ENCODE data around the gene TBCEL. TPM values are rescaled to one million over a fixed set of nuclear protein-coding genes. Genes with fewer than 3 reads are reported as not detected.

The TBCEL gene, protein sequence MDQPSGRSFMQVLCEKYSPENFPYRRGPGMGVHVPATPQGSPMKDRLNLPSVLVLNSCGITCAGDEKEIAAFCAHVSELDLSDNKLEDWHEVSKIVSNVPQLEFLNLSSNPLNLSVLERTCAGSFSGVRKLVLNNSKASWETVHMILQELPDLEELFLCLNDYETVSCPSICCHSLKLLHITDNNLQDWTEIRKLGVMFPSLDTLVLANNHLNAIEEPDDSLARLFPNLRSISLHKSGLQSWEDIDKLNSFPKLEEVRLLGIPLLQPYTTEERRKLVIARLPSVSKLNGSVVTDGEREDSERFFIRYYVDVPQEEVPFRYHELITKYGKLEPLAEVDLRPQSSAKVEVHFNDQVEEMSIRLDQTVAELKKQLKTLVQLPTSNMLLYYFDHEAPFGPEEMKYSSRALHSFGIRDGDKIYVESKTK
- total RNA-seq: 8.7 and 9.6 TPM in 2 replicates

DNA sequence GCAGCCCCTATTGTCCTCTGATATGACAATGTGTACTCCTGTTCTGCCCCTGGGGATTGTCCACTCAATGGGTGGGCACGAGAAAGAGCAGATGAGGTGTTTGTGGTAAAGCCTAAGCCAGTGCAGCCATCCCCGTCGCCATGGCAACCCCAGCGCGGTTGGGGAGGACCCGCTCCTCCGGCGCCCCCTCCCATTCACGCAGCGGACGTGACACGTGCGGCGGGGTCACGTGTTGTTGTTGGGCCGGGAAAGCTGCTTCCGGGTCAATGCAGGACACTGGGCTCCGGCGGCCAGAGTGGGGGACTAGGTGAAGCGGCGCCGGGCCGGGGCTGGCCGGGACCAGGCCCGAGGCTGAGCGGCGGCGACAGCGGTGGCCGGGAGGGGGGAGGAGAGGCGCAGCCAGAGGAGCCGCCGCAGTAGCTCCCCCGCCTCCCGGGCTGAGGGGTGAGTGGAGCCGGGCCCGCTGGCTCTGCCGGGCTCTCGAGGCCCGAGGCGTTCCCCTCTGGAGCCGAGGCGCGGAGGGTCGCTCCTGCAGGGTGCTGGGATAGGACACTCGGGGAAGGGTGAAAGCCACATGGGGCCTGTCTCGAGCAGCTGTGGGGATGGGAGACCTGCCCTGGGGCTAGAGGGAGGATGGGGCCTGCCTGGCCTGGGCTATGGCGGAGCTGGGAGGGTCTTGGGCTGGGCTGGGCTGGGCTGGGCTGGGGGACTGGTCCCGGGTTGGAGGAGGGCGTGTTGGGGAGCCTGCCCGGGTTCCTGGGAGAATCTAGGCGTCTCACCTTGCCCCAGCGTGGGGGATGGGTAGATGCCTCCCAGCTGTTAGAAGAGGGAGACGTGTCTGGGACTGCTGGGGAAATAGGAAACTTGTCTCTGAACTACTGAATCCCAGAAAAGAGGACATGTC, at the start of gene TBCEL:
TSS of gene TBCEL (plus strand) at position 255 of the 904 bp plus-strand sequence. CDS start 21,589 bp downstream, outside the sequence.
- Mint-ChIP-seq H3K27me3 (peaks cover 10% of the 10 kb centered on the region), H3K27ac (peak within 1 kb of the TSS; percentile 79), H3K4me3 (peak within 1 kb of the TSS; percentile 83), H3K36me3 (ENCODE audit: low read depth) (peaks cover 2% of the 10 kb centered on the region), H3K4me1 (peaks cover 24% of the 10 kb centered on the region), H3K9me3 (no peaks in the 10 kb centered on the region)
- intact Hi-C loops (cut with micrococcal nuclease): no loop called here
- peak; percentile 95 for DNase-seq

DNA sequence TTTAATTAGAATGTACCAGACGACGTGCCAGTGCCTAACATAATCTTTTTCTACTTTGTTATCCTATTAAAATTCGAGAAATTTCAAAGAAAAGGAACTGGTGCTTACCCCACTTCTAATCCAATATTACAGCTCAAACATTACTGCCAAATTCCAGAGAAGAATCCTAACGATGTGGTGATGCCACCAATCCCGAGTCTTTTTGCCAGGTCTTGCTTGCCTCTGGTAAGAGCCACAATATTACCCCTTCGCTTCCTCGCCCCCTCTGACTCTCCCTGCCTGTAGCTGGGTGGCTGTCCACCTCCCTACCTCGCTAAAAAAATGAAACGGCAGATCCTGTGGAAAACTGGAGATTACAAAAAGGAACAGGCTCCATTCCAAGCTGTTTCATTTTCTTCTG, 49.4 kb upstream of the TBCEL start:
- Mint-ChIP-seq H3K36me3 (ENCODE audit: low read depth) (no peaks in the 10 kb centered on the region), H3K27me3 (peaks cover 30% of the 10 kb centered on the region), H3K27ac (no peak overlapping the region), H3K4me1 (no peaks in the 10 kb centered on the region), H3K9me3 (no peaks in the 10 kb centered on the region), H3K4me3 (no peak overlapping the region)
- DNase-seq: no peak
- intact Hi-C loops (cut with micrococcal nuclease): no loop called here

DNA sequence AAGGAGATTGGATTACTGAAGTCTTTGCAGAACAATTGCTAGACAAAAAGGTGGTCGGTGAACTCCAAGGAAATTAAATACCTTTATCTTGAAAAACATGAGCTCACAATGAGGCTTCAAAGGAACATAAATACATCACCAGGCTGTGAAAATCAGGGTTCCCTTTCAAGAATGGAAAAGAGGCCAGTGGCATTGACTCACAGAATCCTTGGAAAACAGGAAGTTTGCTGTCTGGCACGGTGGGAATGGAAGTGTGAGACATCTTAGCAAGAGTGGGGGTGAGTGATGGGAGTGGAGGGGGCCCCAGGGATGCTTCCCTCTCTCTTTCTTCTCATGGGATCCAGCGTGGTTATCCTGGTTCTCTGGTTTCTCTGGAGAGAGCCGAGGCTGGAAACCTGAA, 48.9 kb upstream of the TBCEL start:
- no peak overlapping the region for H3K4me3 Mint-ChIP-seq
- H3K27ac Mint-ChIP-seq: no peak overlapping the region
- no peaks in the 10 kb centered on the region for H3K4me1 Mint-ChIP-seq
- intact Hi-C loops (cut with micrococcal nuclease): no loop called here
- no peaks in the 10 kb centered on the region for H3K9me3 Mint-ChIP-seq
- H3K36me3 Mint-ChIP-seq (ENCODE audit: low read depth): no peaks in the 10 kb centered on the region
- peaks cover 31% of the 10 kb centered on the region for H3K27me3 Mint-ChIP-seq
- DNase-seq: no peak

DNA sequence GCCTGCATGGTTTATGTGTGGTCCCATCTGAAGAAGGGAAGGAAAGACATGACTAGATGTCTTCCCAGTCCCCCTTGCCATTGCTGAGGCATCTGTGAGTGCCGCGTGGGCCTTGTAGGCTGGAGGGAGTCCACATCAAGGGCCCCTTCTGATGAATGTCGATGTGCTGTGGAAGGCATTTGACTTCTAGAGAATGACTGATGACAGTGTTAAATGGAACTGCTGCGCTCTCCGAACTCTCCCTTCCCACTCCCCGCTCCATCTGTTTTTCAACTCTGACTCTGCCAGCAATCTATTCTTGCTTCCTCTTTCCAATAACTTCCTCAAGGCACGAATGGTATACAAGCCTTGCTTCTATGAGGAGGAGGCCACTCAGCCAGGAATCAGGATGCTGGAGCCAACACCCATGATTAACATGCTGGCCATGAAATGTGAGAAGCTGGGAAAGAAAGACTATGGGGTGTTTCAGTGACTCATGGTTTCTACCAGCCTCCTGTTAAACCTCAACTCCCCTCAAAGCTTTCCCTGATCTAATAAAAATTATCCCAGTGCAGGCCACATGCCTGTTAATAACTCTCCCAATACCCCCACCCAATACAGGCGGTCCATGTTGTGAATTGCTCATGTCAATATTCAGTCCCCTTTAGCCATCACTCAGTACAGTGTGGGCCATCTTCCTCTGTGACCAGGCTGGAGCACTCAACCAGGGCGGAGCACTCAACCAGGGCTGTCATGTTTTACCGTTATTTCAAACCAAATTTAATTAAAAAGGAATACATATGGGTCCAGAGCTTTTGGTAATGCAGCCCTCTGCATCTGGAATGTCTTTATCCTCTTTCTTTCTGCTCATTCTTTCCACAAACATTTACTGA, 46.4 kb upstream of the TBCEL start:
- no peak overlapping the region for H3K27ac Mint-ChIP-seq
- DNase-seq: no peak
- H3K9me3 Mint-ChIP-seq: no peaks in the 10 kb centered on the region
- H3K27me3 Mint-ChIP-seq: peaks cover 37% of the 10 kb centered on the region
- H3K36me3 Mint-ChIP-seq (ENCODE audit: low read depth): no peaks in the 10 kb centered on the region
- intact Hi-C loops (cut with micrococcal nuclease): no loop called here
- no peak overlapping the region for H3K4me3 Mint-ChIP-seq
- H3K4me1 Mint-ChIP-seq: no peaks in the 10 kb centered on the region

DNA sequence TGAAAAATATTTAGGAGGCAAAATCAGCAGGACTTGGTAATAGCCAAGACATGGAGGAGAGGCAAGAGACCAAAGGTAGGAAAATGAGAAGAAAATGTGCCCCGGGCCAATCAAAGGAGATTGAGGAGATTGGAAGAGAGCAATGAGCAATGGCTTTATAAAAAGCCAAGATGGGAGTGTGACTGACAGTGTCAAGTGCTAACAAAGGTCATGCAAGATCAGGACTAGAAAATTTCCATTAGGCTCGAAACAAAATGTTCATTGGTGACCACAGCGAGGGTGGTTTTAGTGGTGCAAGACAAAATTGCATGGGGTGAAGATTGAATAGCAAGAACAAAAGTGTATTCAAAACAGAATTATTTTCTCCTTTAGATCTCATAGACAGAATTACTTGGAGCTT, 45.2 kb upstream of the TBCEL start:
- no peaks in the 10 kb centered on the region for H3K9me3 Mint-ChIP-seq
- H3K4me1 Mint-ChIP-seq: no peaks in the 10 kb centered on the region
- no peak overlapping the region for H3K27ac Mint-ChIP-seq
- no peak overlapping the region for H3K4me3 Mint-ChIP-seq
- peaks cover 44% of the 10 kb centered on the region for H3K27me3 Mint-ChIP-seq
- no peak for DNase-seq
- intact Hi-C loops (cut with micrococcal nuclease): no loop called here
- H3K36me3 Mint-ChIP-seq (ENCODE audit: low read depth): no peaks in the 10 kb centered on the region

DNA sequence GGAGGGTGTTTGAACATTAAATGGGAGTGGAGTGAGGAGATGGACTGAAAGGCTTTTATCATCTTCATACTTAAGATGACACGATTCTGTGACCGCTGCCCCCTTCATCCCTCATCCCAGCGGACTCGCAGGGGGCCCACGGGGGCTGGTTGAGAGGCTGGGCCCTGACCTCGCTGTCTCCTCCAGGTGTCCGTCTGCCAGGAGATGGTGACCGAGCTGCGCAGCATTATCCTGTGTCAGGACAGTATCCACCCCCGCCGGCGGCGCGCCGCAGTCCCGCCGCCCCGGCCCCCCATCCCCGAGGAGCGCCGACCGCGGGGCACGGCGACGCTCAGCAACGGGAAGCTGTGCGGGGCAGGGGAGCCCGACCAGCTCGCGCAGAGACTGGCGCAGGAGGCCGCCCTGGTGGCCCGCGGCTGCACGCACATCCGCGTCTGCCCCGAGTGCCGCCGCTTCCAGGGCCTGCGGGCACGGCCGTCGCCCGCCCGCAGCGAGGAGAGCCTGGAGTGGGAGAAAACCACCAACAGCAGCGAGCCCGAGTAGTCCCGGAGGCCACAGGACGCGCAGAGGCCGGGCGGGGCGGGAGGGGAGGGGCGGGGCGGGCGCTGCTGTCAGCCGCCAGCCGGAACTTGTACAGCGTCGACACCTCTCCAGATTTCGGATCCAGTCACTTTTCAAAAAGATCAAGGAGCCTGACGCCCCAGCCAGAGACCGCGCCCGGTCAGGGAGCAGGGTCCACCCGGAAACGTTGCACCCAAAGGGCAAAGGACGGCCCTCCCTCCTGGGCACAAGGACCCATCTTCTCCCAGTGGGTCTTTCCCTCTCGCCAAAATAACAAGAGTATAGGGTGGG, 38.0 kb upstream of the TBCEL start:
- H3K27ac Mint-ChIP-seq: no peak overlapping the region
- H3K4me1 Mint-ChIP-seq: peaks cover 8% of the 10 kb centered on the region
- H3K9me3 Mint-ChIP-seq: no peaks in the 10 kb centered on the region
- no peaks in the 10 kb centered on the region for H3K36me3 Mint-ChIP-seq (ENCODE audit: low read depth)
- intact Hi-C loops (cut with micrococcal nuclease): no loop called here
- H3K4me3 Mint-ChIP-seq: peak overlapping the region; percentile 74
- peaks cover 51% of the 10 kb centered on the region for H3K27me3 Mint-ChIP-seq
- peak; percentile 83 for DNase-seq

DNA sequence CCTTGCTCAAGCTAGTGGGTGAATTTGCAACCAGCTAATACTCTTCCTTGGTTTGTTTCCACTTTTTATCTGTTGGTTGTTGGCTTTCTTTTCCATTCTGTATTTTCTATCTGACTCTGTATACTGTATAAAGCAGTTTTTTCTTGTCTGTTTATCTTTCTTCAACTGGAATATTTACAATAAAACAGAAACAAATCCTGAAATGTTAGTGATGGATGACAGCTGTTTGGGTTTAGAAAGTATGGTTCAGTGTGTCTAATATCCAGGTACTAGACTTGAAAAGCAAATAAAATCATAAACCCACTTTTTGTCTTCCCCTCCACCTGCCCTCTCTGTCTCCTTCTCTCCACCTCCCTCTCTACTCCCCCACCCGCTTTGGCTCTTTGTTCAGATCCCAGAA, 35.3 kb upstream of the TBCEL start:
- no peak for DNase-seq
- Mint-ChIP-seq H3K4me1 (peaks cover 8% of the 10 kb centered on the region), H3K27me3 (peaks cover 37% of the 10 kb centered on the region), H3K27ac (no peak overlapping the region), H3K36me3 (ENCODE audit: low read depth) (no peaks in the 10 kb centered on the region), H3K4me3 (no peak overlapping the region), H3K9me3 (no peaks in the 10 kb centered on the region)
- intact Hi-C loops (cut with micrococcal nuclease): no loop called here

DNA sequence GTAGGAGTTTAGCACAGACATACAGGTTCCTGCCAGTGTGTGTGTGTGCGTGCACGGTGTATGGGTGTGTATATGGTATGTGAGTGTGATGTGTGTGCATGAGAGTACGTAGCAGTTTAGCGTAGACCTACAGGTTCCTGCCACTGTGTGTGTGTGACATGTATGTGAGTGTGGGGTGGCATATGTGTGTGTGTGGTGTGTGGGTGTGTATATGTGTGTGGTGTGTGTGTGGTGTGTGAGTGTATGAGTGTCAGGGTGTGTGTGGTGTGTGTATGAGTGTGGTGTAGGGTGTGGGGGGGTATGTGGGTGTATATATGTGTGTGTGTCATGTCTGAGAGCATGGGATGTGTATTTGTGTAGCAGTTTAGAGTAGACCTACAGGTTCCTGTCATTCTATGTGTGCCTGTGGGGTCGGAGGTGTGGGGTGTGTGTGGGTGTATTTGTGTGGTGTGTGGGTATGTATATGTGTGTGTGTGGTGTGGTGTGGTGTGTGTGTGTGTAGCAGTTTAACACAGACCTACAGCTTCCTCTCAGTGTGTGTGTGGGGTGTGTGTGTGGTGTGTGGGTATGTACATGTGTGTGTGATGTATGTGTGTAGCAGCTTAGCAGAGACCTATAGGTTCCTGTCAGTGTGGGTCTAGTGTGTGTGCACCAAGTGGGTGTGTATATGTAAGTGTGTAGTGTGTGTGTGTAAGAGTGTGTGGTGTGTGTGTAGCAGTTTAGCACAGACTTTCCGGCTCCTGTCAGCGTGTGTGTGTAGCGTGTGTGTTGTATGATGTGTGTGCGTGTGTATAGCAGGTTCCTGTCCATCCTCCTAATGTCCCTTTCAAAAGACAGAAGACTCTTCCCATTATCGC, 31.8 kb upstream of the TBCEL start:
- H3K4me1 Mint-ChIP-seq: peaks cover 2% of the 10 kb centered on the region
- H3K36me3 Mint-ChIP-seq (ENCODE audit: low read depth): no peaks in the 10 kb centered on the region
- no peaks in the 10 kb centered on the region for H3K9me3 Mint-ChIP-seq
- intact Hi-C loops (cut with micrococcal nuclease): no loop called here
- no peak overlapping the region for H3K27ac Mint-ChIP-seq
- H3K27me3 Mint-ChIP-seq: peaks cover 24% of the 10 kb centered on the region
- no peak overlapping the region for H3K4me3 Mint-ChIP-seq
- DNase-seq: no peak

DNA sequence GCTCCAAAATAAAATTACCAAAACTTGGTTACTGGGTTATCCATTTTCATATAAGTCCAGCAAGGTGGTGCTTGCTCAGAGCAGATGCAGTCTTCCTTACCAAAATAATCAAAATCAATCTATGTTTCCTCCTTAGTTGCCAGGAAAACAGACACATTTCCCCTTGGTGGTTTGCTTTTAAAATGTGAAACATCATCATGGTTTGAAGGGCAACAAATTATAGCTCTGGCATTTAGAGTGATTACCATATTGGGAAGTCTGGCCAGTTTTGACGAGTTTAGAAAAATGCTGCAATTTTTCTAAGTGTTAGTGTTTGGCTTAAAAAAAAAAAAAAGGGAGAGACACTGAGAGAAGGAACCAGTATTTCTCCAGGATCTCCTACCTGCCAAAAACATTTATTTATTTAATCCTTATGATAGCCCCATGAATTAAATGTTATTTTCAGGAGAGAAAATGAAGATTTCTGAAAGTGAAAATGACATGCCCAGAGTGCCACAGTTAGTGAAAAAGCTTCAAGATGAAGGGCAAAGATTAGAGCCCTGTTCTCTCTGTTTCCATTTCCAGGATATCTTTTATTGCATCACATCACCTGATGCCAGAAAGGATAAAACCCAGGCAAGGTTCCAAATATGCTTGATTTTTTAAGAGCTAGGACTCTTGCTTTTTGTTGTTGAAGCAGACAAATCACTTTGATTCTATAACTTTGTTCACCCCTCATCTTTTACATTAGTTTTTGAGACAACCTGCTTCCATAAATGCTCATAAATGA, 29.6 kb upstream of the TBCEL start:
- intact Hi-C loops (cut with micrococcal nuclease): no loop called here
- no peak overlapping the region for H3K4me3 Mint-ChIP-seq
- peaks cover 16% of the 10 kb centered on the region for H3K27me3 Mint-ChIP-seq
- DNase-seq: no peak
- H3K36me3 Mint-ChIP-seq (ENCODE audit: low read depth): no peaks in the 10 kb centered on the region
- H3K27ac Mint-ChIP-seq: no peak overlapping the region
- peaks cover 2% of the 10 kb centered on the region for H3K4me1 Mint-ChIP-seq
- no peaks in the 10 kb centered on the region for H3K9me3 Mint-ChIP-seq

DNA sequence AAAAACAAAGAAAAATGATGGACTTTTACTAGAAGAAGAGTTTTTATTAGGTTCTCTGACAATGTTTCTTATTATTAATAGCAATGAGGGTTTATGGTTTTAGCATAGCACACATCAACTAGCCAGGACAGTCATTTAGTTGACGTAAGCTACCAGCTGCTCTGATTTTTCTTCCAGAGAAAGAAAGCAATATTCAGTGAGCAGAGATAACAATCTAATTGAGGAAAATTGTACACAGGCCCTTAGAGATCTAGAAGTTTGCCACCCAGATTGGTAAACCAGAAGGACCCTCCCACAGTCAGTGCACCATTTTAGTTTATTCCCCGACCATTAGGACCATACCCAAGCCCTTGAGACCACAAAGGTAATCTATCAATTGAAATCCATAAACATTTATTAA, 28.7 kb upstream of the TBCEL start:
- Mint-ChIP-seq H3K36me3 (ENCODE audit: low read depth) (no peaks in the 10 kb centered on the region), H3K4me3 (no peak overlapping the region), H3K9me3 (no peaks in the 10 kb centered on the region), H3K27me3 (peaks cover 14% of the 10 kb centered on the region), H3K27ac (no peak overlapping the region), H3K4me1 (peaks cover 2% of the 10 kb centered on the region)
- DNase-seq: no peak
- intact Hi-C loops (cut with micrococcal nuclease): no loop called here

DNA sequence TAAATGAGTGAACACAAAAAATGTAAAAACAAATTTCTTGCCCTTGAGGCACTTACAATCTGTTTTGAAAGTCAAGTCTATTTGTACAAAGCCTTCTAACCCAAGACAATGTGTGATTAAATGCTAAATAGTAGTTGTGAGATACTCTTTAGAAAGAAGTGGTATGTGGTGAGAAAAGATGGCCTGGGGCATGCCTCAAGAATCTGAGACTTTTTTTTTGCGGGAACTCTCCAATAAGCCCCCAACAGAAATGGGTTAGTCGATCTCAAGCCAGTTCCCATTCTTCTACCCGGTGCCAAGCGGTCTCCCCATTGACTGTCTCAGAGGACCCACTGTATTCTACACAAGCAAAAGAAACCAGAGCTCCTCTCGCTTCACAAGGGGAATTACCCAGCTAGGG, 26.9 kb upstream of the TBCEL start:
- no peak for DNase-seq
- intact Hi-C loops (cut with micrococcal nuclease): no loop called here
- no peak overlapping the region for H3K4me3 Mint-ChIP-seq
- H3K9me3 Mint-ChIP-seq: no peaks in the 10 kb centered on the region
- no peak overlapping the region for H3K27ac Mint-ChIP-seq
- H3K4me1 Mint-ChIP-seq: peaks cover 2% of the 10 kb centered on the region
- peaks cover 12% of the 10 kb centered on the region for H3K27me3 Mint-ChIP-seq
- no peaks in the 10 kb centered on the region for H3K36me3 Mint-ChIP-seq (ENCODE audit: low read depth)

DNA sequence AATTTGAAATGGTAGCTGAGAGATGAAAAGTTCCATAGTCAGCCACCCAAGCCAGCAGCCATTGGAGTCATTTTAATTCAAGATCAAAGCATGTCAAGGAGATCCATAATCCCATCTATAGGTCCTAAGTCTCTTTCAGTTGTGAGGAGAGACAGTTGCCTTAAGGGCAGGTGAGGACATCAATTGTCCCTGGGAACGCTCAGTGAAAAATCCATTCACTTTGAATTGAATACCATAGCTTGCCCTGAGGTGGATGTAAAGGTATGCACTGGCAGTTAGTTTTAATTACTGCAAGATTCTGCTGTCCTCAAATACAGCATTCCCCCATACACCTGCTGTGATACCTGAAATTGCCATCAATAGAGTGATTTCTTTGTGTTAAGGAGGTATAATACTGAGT, 25.3 kb upstream of the TBCEL start:
- Mint-ChIP-seq H3K4me1 (peaks cover 2% of the 10 kb centered on the region), H3K27ac (no peak overlapping the region), H3K27me3 (peaks cover 18% of the 10 kb centered on the region), H3K9me3 (no peaks in the 10 kb centered on the region), H3K36me3 (ENCODE audit: low read depth) (no peaks in the 10 kb centered on the region), H3K4me3 (no peak overlapping the region)
- no peak for DNase-seq
- intact Hi-C loops (cut with micrococcal nuclease): no loop called here
